GM12875 (cell line): ENCODE data around the gene NAT16.
"Not testable (repeated sequence)": the region's sequence is repeated elsewhere in the genome, so short reads cannot be mapped to it uniquely, and the experiment has no call there.

Experiments used
- H3K4me3 ChIP-seq: one replicate; pipeline ENCODE4 v1.5.1; 2011; ENCODE audit warnings: low read depth, low read length, control low read depth
- CTCF ChIP-seq: IDR thresholded peaks from 2 replicates; pipeline ENCODE4 v1.5.1; 2011; ENCODE audit warnings: low read depth, mild to moderate bottlenecking, control low read depth, inconsistent platforms, low read length, moderate library complexity, borderline replicate concordance; ENCODE audit not compliant: insufficient read depth

Gene NAT16

DNA sequence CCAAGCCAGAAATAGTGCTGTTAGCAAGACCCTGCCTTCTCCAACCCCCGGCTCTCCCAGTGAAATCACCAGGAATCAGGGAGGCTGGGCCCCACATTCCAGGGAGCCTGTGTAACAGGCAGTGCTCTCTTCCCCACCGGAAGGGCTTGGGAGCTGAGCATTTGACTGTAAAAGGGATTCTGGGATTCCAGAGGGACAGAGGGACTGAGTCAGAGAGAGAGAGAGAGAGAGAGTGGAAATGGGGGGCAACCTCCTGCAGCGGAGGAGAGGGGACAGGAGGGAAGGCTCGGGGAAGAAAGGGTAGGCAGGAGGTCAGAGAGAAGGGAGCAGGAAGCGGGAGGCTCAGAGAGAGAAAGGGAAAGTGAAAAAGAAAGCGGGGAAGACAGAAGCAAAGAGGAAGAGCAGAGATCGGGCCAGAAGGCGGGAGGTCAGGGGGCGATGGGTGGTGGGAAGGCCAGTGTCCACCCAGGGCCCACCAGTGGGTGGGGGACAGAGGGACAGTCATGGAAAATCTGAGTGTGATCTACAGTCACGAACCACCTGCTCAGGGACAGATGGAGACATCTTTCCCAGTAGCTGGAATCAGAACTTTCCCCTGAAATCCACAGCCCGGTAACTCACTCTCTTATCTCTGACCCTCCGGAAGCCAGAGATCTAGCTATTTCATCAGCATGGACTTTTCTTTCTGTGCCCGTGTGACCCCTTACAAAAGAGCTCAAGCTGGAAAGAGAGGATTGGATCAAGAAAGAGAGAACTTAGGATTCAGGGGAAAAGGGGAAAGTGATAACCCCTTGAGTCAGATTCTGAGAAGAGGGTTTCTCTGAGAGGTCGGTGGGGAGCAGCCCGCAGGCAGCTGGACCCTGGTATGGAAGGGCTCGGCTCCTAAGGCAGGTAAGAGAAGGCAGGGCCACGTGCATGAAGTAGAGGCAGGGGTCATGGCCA is 57.8 kb downstream of the NAT16 start:
- H3K4me3 ChIP-seq, result peak overlapping the region; percentile 26
- TF ChIP-seq CTCF, result no peak

DNA sequence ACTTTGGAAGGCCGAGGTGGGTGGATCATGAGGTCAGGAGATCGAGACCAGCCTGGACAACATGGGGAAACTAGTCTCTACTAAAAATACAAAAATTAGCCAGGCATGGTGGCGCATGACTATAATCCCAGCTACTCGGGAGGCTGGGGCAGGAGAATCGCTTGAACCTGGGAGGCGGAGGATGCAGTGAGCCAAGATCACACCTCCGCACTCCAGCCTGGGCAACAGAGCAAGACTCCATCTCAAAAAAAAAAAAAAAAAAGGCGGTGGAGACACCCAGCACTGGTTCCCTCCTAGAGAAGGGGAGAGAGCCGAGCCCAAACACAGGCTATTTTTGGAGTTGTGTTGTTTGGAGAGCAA is 58.5 kb downstream of the NAT16 start:
- not testable (repeated sequence) for H3K4me3 ChIP-seq
